ENCODE data around the gene STARD13.
"Not testable (repeated sequence)": the region's sequence is repeated elsewhere in the genome, so short reads cannot be mapped to it uniquely, and the experiment has no call there.

The STARD13 gene

GRCh38 chr13:33194820-33195692 lies 90.5 kb downstream of the STARD13 start:
- DNase-seq = no peak

GRCh38 chr13:33193428-33193974 lies 92.1 kb downstream of the STARD13 start:
- DNase-seq = no peak

- DNase-seq = no peak
Measured at GRCh38 chr13:33191425-33192210, 93.9 kb downstream of the STARD13 start.

DNA sequence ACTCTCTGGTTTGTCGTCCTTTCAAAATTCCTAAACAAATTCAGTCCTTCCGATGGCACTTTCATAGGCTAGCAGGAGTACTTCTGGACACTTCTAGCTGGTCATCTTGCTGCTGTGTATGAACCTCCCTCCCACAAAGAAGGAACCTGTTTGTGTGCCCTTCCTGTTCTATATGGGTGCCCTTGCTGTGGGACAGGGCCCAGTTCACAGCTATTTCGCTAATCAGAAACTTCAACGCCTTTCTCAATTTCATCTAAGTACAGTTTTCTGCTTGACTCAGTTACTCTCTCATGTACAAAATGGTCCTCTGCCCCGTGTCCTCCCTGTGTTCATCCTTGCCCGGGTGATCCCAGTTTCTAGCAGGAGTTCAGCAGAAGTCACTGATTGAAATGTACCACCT lies 96.1 kb downstream of the STARD13 start:
- DNase-seq = no peak

DNA sequence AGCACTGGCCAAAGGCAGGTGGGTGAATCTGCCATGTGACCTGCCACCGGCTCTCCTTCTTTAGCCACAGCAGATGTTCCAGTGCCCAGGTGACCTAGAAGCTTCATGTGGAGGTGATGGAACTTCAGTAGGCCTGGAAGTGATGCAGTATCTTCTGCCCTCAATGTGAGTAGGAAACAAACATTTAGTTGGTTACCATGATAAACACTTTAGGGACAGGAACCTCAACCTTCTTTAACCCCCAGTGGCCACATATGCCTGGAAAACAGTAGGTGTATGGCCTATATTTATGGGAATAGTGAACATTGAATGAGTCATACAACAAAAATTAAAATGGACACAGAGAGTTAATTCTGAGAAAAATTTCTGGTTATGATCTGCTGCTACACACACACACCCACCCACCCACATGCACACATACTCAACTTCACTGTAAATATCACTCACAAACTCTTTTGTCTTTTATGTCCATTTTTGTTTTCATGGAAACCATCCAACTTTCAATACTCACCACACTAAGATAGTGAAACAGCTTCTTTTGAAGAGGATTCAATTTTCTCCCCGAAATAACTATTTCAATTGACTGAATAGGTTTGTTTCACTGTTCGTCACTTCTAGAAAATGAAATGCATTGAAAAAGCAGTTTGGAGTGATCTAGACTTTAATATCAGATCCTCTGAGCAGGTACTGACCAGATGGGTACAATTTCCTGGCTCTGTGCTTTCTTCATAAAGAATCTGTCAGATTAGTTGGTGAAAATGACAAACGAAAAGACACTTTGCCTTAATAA lies 97.3 kb downstream of the STARD13 start:
- DNase-seq = no peak

GRCh38 chr13:33186861-33187291 lies 98.7 kb downstream of the STARD13 start:
- no peak for DNase-seq

GRCh38 chr13:33185853-33186252 lies 99.7 kb downstream of the STARD13 start:
- no peak for DNase-seq

GRCh38 chr13:33184530-33184929 lies 101.0 kb downstream of the STARD13 start:
- no peak for DNase-seq

- no peak for DNase-seq
Measured at GRCh38 chr13:33184112-33184490, 101.5 kb downstream of the STARD13 start.

DNA sequence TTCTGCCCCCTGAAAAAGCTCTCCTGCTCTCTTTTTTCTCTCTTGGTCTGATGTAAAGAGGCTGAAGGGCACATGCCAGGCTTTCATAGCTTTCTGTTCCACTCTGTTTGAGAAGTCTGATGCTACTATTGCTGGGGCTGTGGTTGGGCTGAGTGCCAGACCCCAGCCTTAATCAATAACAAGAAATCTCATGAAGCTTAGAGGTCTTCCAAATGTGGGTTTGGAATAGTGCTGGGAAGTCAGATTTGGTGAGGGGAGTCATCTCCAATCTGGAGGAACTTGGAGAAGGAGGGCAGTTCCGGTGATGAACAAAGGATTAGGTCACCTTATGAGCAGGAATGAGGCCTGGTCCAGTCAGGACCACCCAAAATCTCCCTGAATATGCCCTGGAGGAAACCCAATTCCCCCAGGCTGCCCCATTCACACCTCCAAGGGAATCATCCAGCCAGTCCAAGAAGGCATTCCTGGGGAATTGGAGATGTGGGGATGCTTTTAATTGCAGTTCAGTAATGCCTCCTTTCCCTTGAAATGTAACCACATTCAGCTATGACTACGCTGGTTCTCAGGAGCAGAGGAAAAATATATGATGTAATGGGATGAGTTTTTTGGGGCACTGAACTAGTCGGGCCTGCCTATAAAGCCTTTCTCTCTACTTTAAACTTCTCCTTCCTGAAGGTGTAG lies 102.0 kb downstream of the STARD13 start:
- DNase-seq = no peak

GRCh38 chr13:33182729-33183128 lies 102.8 kb downstream of the STARD13 start:
- no peak for DNase-seq

DNA sequence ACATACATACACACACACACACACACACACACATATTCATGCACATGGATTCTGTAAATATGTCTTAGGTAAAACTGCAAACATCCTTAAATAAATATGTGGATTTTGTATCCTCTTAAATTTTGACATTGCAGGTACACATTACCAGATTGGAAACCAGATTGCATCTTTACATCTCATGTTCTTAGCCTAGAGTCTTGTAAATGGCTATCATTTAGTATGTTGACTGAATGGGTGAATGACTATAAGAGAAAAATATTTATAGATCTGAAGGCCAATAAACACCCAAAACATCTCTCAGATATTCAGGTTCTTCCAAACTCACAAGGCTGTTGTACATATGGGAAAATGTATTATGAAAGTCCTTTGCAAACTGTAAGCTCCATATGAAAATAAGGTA lies 104.3 kb downstream of the STARD13 start:
- no peak for DNase-seq

- no peak for DNase-seq
Measured at GRCh38 chr13:33180122-33180804, 105.3 kb downstream of the STARD13 start.

DNA sequence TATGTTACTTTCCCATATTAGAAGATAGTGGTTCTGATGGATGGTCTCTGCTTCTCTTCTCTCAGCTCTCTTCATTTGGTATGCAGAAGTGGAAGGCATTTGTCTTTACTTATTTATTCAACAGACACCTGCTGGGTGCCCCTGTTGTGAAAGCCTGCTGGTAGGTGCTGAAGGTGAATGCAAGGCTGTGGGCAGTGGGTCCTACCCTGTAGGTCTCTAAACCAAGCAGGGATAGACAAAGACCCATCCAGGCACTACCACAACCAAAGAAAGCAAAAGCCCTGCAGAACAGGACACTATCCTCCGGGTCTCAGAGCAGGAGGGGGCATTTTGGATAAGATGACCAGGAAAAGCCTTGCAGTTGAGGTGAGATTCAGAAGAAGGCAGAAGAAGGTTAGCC lies 106.1 kb downstream of the STARD13 start:
- DNase-seq = no peak

DNA sequence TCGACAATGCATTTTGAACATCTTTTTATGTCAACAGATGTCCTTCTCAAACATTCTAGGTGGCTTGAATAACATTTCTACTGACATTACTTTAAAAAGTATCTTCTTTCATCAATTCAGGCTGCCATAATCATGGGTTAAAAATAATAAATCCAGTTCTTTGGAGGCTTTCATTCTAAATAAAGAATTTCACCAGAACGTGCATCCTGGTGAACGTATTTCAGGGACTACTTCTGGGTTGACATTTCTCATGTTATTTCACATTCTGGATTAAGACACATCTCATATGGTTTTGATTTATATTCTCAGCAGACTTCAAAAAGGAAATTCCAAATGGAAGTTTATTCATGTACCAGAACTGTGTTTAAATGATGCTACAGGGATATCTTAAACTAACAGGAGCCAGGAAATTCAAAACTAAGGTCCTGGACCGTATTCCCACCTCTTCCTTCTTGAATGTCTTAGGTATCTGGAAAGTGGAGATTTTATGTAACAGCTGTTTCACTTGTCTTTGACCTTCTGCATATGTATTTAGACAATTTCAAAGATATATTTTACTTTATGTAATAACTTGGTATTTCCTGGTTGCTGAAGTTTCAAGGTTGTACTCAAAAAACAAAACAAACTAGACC lies 107.2 kb downstream of the STARD13 start:
- no peak for DNase-seq

GRCh38 chr13:33177340-33178208 lies 108.0 kb downstream of the STARD13 start:
- not testable (repeated sequence) for DNase-seq

- DNase-seq = no peak
Measured at GRCh38 chr13:33176526-33176925, 109.0 kb downstream of the STARD13 start.

- no peak for DNase-seq
Measured at GRCh38 chr13:33175991-33176390, 109.6 kb downstream of the STARD13 start.

DNA sequence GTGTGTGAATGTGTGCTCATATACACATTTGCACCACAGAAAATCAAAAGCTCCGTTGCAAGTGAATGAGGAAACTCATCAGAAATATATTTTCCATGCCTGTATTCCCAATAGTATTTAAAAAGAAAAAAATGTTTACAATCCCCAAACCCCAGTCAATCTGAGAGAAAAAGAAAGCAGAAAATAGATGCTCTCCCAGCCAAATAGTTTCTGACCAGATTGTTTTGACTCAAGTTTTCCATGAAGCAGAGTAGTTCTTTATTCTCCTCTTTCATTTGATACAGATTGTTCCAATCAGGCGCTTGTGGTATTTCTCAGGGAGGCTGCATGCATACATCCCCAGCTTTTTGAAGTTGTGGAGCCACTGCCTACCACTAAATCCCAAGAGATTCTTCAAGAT lies 110.6 kb downstream of the STARD13 start:
- no peak for DNase-seq

DNA sequence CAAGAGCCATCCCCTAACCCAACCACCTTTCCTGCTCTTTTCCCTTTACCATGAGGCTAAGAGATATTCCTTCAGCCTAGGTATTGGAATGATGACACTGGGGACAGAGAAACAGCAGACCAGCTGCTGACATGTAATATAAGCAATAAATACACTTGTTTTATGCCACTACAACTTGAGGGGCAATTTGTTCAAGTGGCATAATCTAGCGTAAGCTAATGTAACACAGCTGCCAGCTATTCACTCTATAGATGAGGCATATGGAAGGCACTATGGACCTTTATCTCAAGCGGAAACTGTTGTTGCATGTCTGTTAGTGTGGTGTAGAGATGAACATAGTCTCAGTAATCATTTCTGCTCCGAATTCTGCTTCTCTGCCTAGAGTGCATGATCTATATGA lies 111.1 kb downstream of the STARD13 start:
- no peak for DNase-seq
